NB4 (cell line): Measurements from ENCODE around the gene MEIS1.

Experiments
- DNase-seq: peaks from one replicate; pipeline ENCODE4 v3.0.0; 2010; ENCODE audit warnings: low read depth
- H3K4me3 ChIP-seq: one replicate; pipeline ENCODE4 v1.5.1; 2011; ENCODE audit warnings: mild to moderate bottlenecking, low read depth, low read length, moderate library complexity
- CTCF ChIP-seq: IDR thresholded peaks from one replicate; pipeline ENCODE4 v1.5.1; 2012; ENCODE audit warnings: low read depth, low read length
- MAX ChIP-seq: IDR thresholded peaks from 2 replicates; pipeline ENCODE4 v1.6.1; 2011; ENCODE audit warnings: low read depth, low read length
- MYC ChIP-seq: IDR thresholded peaks from 2 replicates; pipeline ENCODE4 v1.6.1; 2011; ENCODE audit warnings: low read depth, low read length
- POLR2A ChIP-seq: IDR thresholded peaks from 2 replicates; pipeline ENCODE4 v1.6.1; 2011; ENCODE audit warnings: mild to moderate bottlenecking; ENCODE audit not compliant: insufficient read length; ENCODE audit errors: extremely low read depth

MEIS1 gene

GRCh38 chr2:66508484-66509071 is 73.7 kb downstream of the MEIS1 start:
- DNase-seq = no peak
- H3K4me3 ChIP-seq = no peak overlapping the region
- no peak for TF ChIP-seq POLR2A
- no peak for TF ChIP-seq MAX
- TF ChIP-seq CTCF = no peak
- TF ChIP-seq MYC = no peak

GRCh38 chr2:66509326-66509811 is 74.4 kb downstream of the MEIS1 start:
- no peak for DNase-seq

GRCh38 chr2:66512626-66513025 is 77.7 kb downstream of the MEIS1 start:
- no peak for DNase-seq
- TF ChIP-seq CTCF (no peak), POLR2A (no peak), MYC (no peak), MAX (no peak)
- H3K4me3 ChIP-seq = no peak overlapping the region

More at GRCh38 chr2:66509326-66509811, 74.4 kb downstream of the MEIS1 start:
- H3K4me3 ChIP-seq = no peak overlapping the region
- TF ChIP-seq POLR2A (no peak), MAX (no peak), CTCF (no peak), MYC (no peak)

GRCh38 chr2:66515743-66516142 is 80.8 kb downstream of the MEIS1 start:
- DNase-seq = no peak
- TF ChIP-seq MAX = no peak
- no peak for TF ChIP-seq MYC
- TF ChIP-seq POLR2A = no peak
- H3K4me3 ChIP-seq = no peak overlapping the region

- no peak overlapping the region for H3K4me3 ChIP-seq
- TF ChIP-seq CTCF (no peak), MYC (no peak)
- no peak for DNase-seq
Measured at GRCh38 chr2:66516499-66516898, 81.6 kb downstream of the MEIS1 start.

- no peak overlapping the region for H3K4me3 ChIP-seq
- no peak for DNase-seq
- no peak for TF ChIP-seq CTCF
- TF ChIP-seq MYC = no peak
- TF ChIP-seq POLR2A = no peak
- TF ChIP-seq MAX = no peak
Measured at GRCh38 chr2:66517772-66518171, 82.8 kb downstream of the MEIS1 start.
